H1 (cell line): Measurements from ENCODE around the gene FGFRL1. TPM values are rescaled to one million over a fixed set of nuclear protein-coding genes. Genes with fewer than 3 reads are reported as not detected.

Source experiments
- CTCF ChIA-PET: fragments of 300-600 bp; sonication (Branson Sonifier 250); formaldehyde crosslinking; loops from one replicate; lab custom pipeline; 2021; ENCODE audit not compliant: partially characterized antibody; lab: Charles Lee
- POLR2A ChIA-PET: fragments of 300-600 bp; sonication (Branson Sonifier 250); formaldehyde crosslinking; loops from one replicate; lab custom pipeline; 2021; ENCODE audit warnings: inconsistent platforms; ENCODE audit not compliant: partially characterized antibody; lab: Charles Lee
- DNase-seq, 2 experiments: peaks; one replicate each; pipeline versions ENCODE4 v3.0.0 to v3.0.0-alpha.2; 2010 to 2022; ENCODE audit warnings: low spot score in 2 of 2, low read depth in 1 of 2, mixed read lengths in 1 of 2
- FAIRE-seq: peaks from 2 replicates; lab custom pipeline; 2011; peaks lifted over from hg19 to GRCh38; lab: Jason Lieb, UNC
- H2AFZ ChIP-seq: 2 replicates; pipeline ENCODE4 v1.8.1; 2012; ENCODE audit warnings: low read length, inconsistent platforms
- H2AK5ac ChIP-seq: 2 replicates; pipeline ENCODE4 v1.6.1; 2013; ENCODE audit warnings: low read depth, low read length
- H2BK120ac ChIP-seq: replicated peaks from 2 replicates; pipeline ENCODE3; 2013; ENCODE audit warnings: low read depth, low read length, inconsistent platforms
- H2BK12ac ChIP-seq: 2 replicates; pipeline ENCODE4 v1.6.1; 2013; ENCODE audit warnings: low read depth, low read length
- H2BK15ac ChIP-seq: 2 replicates; pipeline ENCODE4 v1.6.1; 2013; ENCODE audit warnings: low read length
- H2BK20ac ChIP-seq: 2 replicates; pipeline ENCODE4 v1.6.1; 2013; ENCODE audit warnings: low read length
- H2BK5ac ChIP-seq: 2 replicates; pipeline ENCODE4 v1.6.1; 2013; ENCODE audit warnings: low read depth, low read length
- H3K14ac ChIP-seq: 2 replicates; pipeline ENCODE4 v1.6.1; 2013; ENCODE audit warnings: inconsistent platforms; ENCODE audit not compliant: insufficient read length
- H3K18ac ChIP-seq: 2 replicates; pipeline ENCODE4 v1.6.1; 2013; ENCODE audit warnings: low read length; ENCODE audit errors: extremely low read depth
- H3K23ac ChIP-seq: 2 replicates; pipeline ENCODE4 v1.6.1; 2013; ENCODE audit warnings: inconsistent platforms; ENCODE audit not compliant: insufficient read length
- H3K23me2 ChIP-seq: 2 replicates; pipeline ENCODE4 v1.6.1; 2013; ENCODE audit warnings: low read depth, low read length
- H3K27ac ChIP-seq: 2 replicates; pipeline ENCODE4 v1.6.1; 2011; ENCODE audit warnings: low read depth, low read length, inconsistent platforms
- H3K27me3 ChIP-seq, 4 experiments: replicated peaks in 1 of 4; 1 replicate in 1 of 4; 2 replicates in 3 of 4; pipeline versions ENCODE4 v1.6.1 to v1.8.1; 2011 to 2013; ENCODE audit warnings: low read length in 3 of 4, mild to moderate bottlenecking in 3 of 4, inconsistent platforms in 2 of 4, mixed read lengths in 2 of 4, moderate library complexity in 1 of 4; ENCODE audit not compliant: control insufficient read depth in 3 of 4, insufficient read depth in 3 of 4; ENCODE audit errors: extremely low read depth in 1 of 4
- H3K36me3 ChIP-seq, 4 experiments: 2 replicates each; pipeline versions ENCODE4 v1.6.1 to v1.8.1; 2011 to 2013; ENCODE audit warnings: mild to moderate bottlenecking in 4 of 4, low read length in 3 of 4, moderate library complexity in 2 of 4, control low read depth in 1 of 4, inconsistent platforms in 1 of 4; ENCODE audit not compliant: insufficient read depth in 4 of 4, control insufficient read depth in 2 of 4
- H3K4ac ChIP-seq: replicated peaks from 2 replicates; pipeline ENCODE3; 2013; ENCODE audit warnings: low read length, low read depth, mixed read lengths, inconsistent platforms; ENCODE audit not compliant: insufficient read length
- H3K4me1 ChIP-seq, 4 experiments: replicated peaks in 1 of 4; 1 replicate in 1 of 4; 2 replicates in 3 of 4; pipeline versions ENCODE4 v1.6.1 to v1.8.1; 2011 to 2013; ENCODE audit warnings: low read length in 3 of 4, inconsistent platforms in 2 of 4, mixed read lengths in 1 of 4; ENCODE audit not compliant: insufficient read depth in 4 of 4, control insufficient read depth in 3 of 4
- H3K4me2 ChIP-seq, 2 experiments: 2 replicates each; pipeline versions ENCODE4 v1.6.1 to v1.8.1; 2011 to 2013; ENCODE audit warnings: low read depth in 2 of 2, low read length in 2 of 2, control low read depth in 1 of 2, inconsistent platforms in 1 of 2, mild to moderate bottlenecking in 1 of 2; ENCODE audit not compliant: insufficient read depth in 1 of 2
- H3K4me3 ChIP-seq, 4 experiments: fragments of 200-600, 300-600 bp in 1 of 4; sonication (generic), shearing (Covaris generic), sonication (Bioruptor Twin) in 1 of 4; 2 replicates each; pipeline versions ENCODE4 v1.5.1 to v1.8.1; 2011 to 2016; ENCODE audit warnings: low read length in 4 of 4, low read depth in 3 of 4, control low read depth in 2 of 4, inconsistent platforms in 2 of 4, mild to moderate bottlenecking in 2 of 4, mixed read lengths in 1 of 4, moderate library complexity in 1 of 4; ENCODE audit not compliant: insufficient read depth in 2 of 4; ENCODE audit errors: extremely low read depth in 1 of 4
- H3K56ac ChIP-seq: replicated peaks from 2 replicates; pipeline ENCODE3; 2013; ENCODE audit warnings: low read depth, mild to moderate bottlenecking, mixed read lengths, low read length, inconsistent platforms; ENCODE audit not compliant: insufficient read length
- H3K79me1 ChIP-seq: 2 replicates; pipeline ENCODE4 v1.6.1; 2013; ENCODE audit warnings: low read depth, low read length, control low read depth
- H3K79me2 ChIP-seq, 2 experiments: 2 replicates each; pipeline versions ENCODE4 v1.6.1 to v1.8.1; 2012 to 2013; ENCODE audit warnings: low read length in 2 of 2, mild to moderate bottlenecking in 2 of 2, inconsistent platforms in 1 of 2; ENCODE audit not compliant: insufficient read depth in 2 of 2, control insufficient read depth in 1 of 2
- H3K9ac ChIP-seq, 4 experiments: replicated peaks in 1 of 4; 1 replicate in 1 of 4; 2 replicates in 3 of 4; pipeline versions ENCODE4 v1.6.1 to v1.8.1; 2011 to 2013; ENCODE audit warnings: low read depth in 3 of 4, low read length in 3 of 4, control low read depth in 2 of 4, mild to moderate bottlenecking in 2 of 4, moderate library complexity in 2 of 4, inconsistent platforms in 1 of 4; ENCODE audit errors: extremely low read depth in 1 of 4
- H3K9me3 ChIP-seq, 2 experiments: 2 replicates each; pipeline versions ENCODE4 v1.6.1 to v1.8.1; 2012 to 2013; ENCODE audit warnings: mild to moderate bottlenecking in 2 of 2, moderate library complexity in 2 of 2, control low read depth in 1 of 2, inconsistent platforms in 1 of 2, low read depth in 1 of 2, low read length in 1 of 2, mixed read lengths in 1 of 2; ENCODE audit not compliant: insufficient read depth in 2 of 2
- H4K20me1 ChIP-seq, 2 experiments: replicated peaks in 1 of 2; 2 replicates each; pipeline versions ENCODE3 to v1.8.1; 2011 to 2013; ENCODE audit warnings: inconsistent platforms in 2 of 2, low read length in 2 of 2, mild to moderate bottlenecking in 1 of 2; ENCODE audit not compliant: insufficient read depth in 2 of 2, control insufficient read depth in 1 of 2
- H4K5ac ChIP-seq: 2 replicates; pipeline ENCODE4 v1.6.1; 2013; ENCODE audit warnings: low read length, low read depth, mixed read lengths, inconsistent platforms; ENCODE audit not compliant: insufficient read length
- H4K8ac ChIP-seq: 2 replicates; pipeline ENCODE4 v1.8.0; 2013; ENCODE audit warnings: mild to moderate bottlenecking, moderate library complexity, low read length, inconsistent platforms; ENCODE audit not compliant: insufficient read depth; ENCODE audit errors: extremely low read depth
- H4K91ac ChIP-seq: replicated peaks from 2 replicates; pipeline ENCODE3; 2013; ENCODE audit warnings: low read length, mixed read lengths, inconsistent platforms; ENCODE audit not compliant: insufficient read length
- BACH1 ChIP-seq: IDR thresholded peaks from 2 replicates; pipeline ENCODE4 v1.6.1; 2012; ENCODE audit warnings: low read length, improper control_type of control experiment
- CREB1 ChIP-seq: IDR thresholded peaks from 2 replicates; pipeline ENCODE4 v1.6.1; 2012; ENCODE audit warnings: inconsistent platforms
- HDAC6 ChIP-seq: IDR thresholded peaks from one replicate; pipeline ENCODE4 v1.7.1; 2012; ENCODE audit warnings: low read depth, mild to moderate bottlenecking, inconsistent platforms, low read length, moderate library complexity
- KDM4A ChIP-seq: IDR thresholded peaks from one replicate; pipeline ENCODE4 v1.7.1; 2012; ENCODE audit warnings: low read depth, mild to moderate bottlenecking, moderate library complexity, low read length, inconsistent platforms; ENCODE audit not compliant: severe bottlenecking
- NRF1 ChIP-seq: IDR thresholded peaks from 2 replicates; pipeline ENCODE4 v1.6.1; 2011; ENCODE audit warnings: mild to moderate bottlenecking, low read depth, low read length, improper control_type of control experiment
- SAP30 ChIP-seq: fragments of 300-600 bp; sonication (generic); IDR thresholded peaks from 2 replicates; pipeline ENCODE4 v1.7.1; 2012; ENCODE audit warnings: low read length, moderate library complexity, mild to moderate bottlenecking, inconsistent platforms; ENCODE audit not compliant: insufficient read depth, insufficient replicate concordance
- SP4 ChIP-seq: IDR thresholded peaks from 2 replicates; pipeline ENCODE4 v1.6.1; 2012; ENCODE audit warnings: low read length, inconsistent platforms
- WGBS, 2 experiments: shearing (Covaris generic) in 1 of 2; methylation state at CpG; one replicate each; pipeline versions ENCODE4 v1.1.6 to v1.1.7; 2013 to 2015; ENCODE audit warnings: low lambda C conversion rate in 2 of 2, mixed read lengths in 2 of 2, inconsistent platforms in 1 of 2, low coverage in 1 of 2, missing lambda C conversion rate in 1 of 2; ENCODE audit not compliant: insufficient replicate concordance in 2 of 2, insufficient coverage in 1 of 2, insufficient read length in 1 of 2; ENCODE audit errors: extremely low coverage in 1 of 2, missing lambda C conversion rate in 1 of 2; 5-methylcytosine and 5-hydroxymethylcytosine counted together
- polyA plus RNA-seq, 7 experiments: library from polyadenylated mRNA; depleted of rRNA in 3 of 7; stranded (reverse) in 5 of 7; unstranded in 2 of 7; fragments of >200 nt in 5 of 7; fragments of 200-250 nt in 2 of 7; gene quantifications; 1 replicate in 5 of 7; 2 replicates in 1 of 7; 4 replicates in 1 of 7; pipeline versions ENCODE4 v1.2.1 to v1.2.3, GENCODE V29; 2011 to 2013; ENCODE audit warnings: missing spikeins in 2 of 7, mixed read lengths in 2 of 7
- total RNA-seq: library from RNA; stranded (reverse); fragmentation: NEBNext Ultra II Directional; extraction: Animal tissue kit (Norgen Biotek cat#: 25700); gene quantifications from 2 replicates; pipeline ENCODE4 v1.2.1, GENCODE V29; 2021
- TF ChIP-seq, protein P1 (sequence below), 3 experiments: IDR thresholded peaks; 1 replicate in 2 of 3; 2 replicates in 1 of 3; pipeline versions ENCODE4 v1.5.1 to v1.6.1; 2011; ENCODE audit warnings: low read length in 3 of 3, mild to moderate bottlenecking in 3 of 3, inconsistent platforms in 2 of 3, low read depth in 1 of 3, moderate library complexity in 1 of 3; ENCODE audit not compliant: insufficient read depth in 1 of 3; ENCODE audit errors: control extremely low read depth in 1 of 3

FGFRL1 gene
- total and polyA plus RNA-seq, 2 of the 8 experiments (the other 6 are each of a cell fraction or from before 2014, with no cell fraction given) = 18.9 to 34.6 TPM

DNA sequence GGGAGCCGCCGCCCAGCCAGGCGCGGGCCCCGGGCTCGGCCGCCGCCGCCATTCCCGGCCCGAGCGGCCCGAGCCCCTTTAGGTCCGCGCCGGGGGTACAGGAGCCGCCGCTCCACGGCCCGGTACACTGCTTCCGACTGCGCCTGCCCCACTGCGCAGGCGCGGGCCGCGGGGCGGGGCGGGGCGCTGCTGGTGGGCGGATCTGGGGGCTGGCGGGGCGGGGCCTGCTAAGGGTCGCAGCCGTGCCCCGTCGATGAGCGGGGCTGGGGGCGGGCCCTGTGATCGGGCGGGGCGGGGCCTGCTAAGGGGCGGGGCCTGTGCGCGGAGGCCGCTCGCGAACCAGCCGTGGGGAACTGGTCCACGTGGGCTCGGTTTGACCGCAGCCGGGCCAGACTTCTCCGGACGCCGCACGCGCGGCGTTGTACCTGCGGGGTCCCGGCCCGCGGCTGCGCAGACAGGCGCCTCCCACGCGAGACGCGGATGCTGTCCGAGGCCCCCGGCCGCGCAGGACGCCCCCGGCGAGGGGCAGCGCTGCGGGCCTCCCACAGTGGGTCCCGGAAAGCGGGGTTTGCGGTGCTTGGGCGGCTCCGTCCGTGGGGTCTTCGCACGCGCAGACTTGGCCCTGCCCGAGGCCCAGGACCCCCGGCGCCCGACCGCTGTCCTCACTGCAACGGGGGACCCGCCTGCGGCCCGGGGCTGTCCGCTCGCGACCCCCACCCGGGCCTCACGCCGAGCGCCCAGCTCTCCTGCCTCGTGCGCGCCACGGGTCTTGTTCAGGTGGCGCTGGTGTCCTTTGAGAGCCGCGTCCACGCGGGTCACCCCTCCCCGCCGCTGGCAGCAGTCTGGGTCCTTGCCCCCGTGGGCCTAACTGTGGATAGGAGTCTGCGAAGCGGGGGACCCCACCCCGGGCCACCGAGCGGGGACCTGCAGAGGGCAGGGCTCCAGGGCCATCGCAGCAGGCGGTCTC is 37.7 kb upstream of the FGFRL1 start, which contains the start of gene DGKQ:
Gene DGKQ (minus strand): TSS at position 139 of the 967 bp plus-strand sequence. CDS start 87 bp downstream, at position 52.
- no peaks in the 10 kb centered on the region for H3K79me2 ChIP-seq
- H2AFZ ChIP-seq = no peak within 1 kb of the TSS; the same call in 1 of the 2 replicates
- H2BK15ac ChIP-seq = no peak within 1 kb of the TSS

More for the DNA sequence above, 37.7 kb upstream of the FGFRL1 start, which contains the start of gene DGKQ:
- H4K5ac ChIP-seq = peak within 1 kb of the TSS; percentile 43
- H3K4me2 ChIP-seq = peak within 1 kb of the TSS; percentile 77 to 95
- H2BK5ac ChIP-seq = no peak within 1 kb of the TSS
- no peak within 1 kb of the TSS; the same call in 1 of the 2 replicates for H2AK5ac ChIP-seq
- H3K27ac ChIP-seq = no peak within 1 kb of the TSS
- DNase-seq (peak in 1 of 2 experiments; percentile 90), FAIRE-seq (no peak)
- H3K4me1 ChIP-seq = peaks cover 0 to 6% (median 2%) of the 10 kb centered on the region in 4 experiments; a peak in 3 of 7 replicates
- 35% methylated on average over 37 of the region's 123 CpGs; no CpG with 5 or more reads in 1 of the 2 experiments for WGBS, 2 experiments
- peaks cover 0 to 33% (median 24%) of the 10 kb centered on the region in 4 experiments; a peak in 5 of 7 replicates for H3K27me3 ChIP-seq
- H4K8ac ChIP-seq = peak within 1 kb of the TSS; percentile 85
- H3K9ac ChIP-seq = peak within 1 kb of the TSS in 1 of 4 experiments; percentile 65; a peak in 1 of 7 replicates
- H3K56ac ChIP-seq = no peak within 1 kb of the TSS
- H3K36me3 ChIP-seq = no peaks in the 10 kb centered on the region
- no peak within 1 kb of the TSS for H3K14ac ChIP-seq
- peaks cover 6 to 13% of the 10 kb centered on the region in 2 experiments for H4K20me1 ChIP-seq
- H3K9me3 ChIP-seq = peaks cover 5 to 11% of the 10 kb centered on the region in 2 experiments; a peak in 1 of 4 replicates
- CTCF ChIA-PET = no interaction called here
- TF ChIP-seq SAP30 (no peak), KDM4A (peak; percentile 87), BACH1 (peak; percentile 59), HDAC6 (no peak), NRF1 (peak; percentile 72), CREB1 (0 out of 2 replicates have a peak, but pooled peaks have one; percentile 29), SP4 (0 out of 2 replicates have a peak, but pooled peaks have one; percentile 11)
- TF ChIP-seq, protein P1, sequence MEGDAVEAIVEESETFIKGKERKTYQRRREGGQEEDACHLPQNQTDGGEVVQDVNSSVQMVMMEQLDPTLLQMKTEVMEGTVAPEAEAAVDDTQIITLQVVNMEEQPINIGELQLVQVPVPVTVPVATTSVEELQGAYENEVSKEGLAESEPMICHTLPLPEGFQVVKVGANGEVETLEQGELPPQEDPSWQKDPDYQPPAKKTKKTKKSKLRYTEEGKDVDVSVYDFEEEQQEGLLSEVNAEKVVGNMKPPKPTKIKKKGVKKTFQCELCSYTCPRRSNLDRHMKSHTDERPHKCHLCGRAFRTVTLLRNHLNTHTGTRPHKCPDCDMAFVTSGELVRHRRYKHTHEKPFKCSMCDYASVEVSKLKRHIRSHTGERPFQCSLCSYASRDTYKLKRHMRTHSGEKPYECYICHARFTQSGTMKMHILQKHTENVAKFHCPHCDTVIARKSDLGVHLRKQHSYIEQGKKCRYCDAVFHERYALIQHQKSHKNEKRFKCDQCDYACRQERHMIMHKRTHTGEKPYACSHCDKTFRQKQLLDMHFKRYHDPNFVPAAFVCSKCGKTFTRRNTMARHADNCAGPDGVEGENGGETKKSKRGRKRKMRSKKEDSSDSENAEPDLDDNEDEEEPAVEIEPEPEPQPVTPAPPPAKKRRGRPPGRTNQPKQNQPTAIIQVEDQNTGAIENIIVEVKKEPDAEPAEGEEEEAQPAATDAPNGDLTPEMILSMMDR (IDR thresholded peaks at IDR 0.05; ENCODE audit: control extremely low read depth in 1 of 3, insufficient read depth in 1 of 3, low read depth in 1 of 3, low read length in 3 of 3) = no peak
- no peak within 1 kb of the TSS for H2BK120ac ChIP-seq
- no peak within 1 kb of the TSS for H3K4ac ChIP-seq
- H2BK12ac ChIP-seq = no peak within 1 kb of the TSS
- H3K79me1 ChIP-seq = no peaks in the 10 kb centered on the region
- H3K23ac ChIP-seq = no peak within 1 kb of the TSS
- H3K4me3 ChIP-seq = peak within 1 kb of the TSS; percentile 51 to 80 (median 64)
- H3K23me2 ChIP-seq = peaks cover 5% of the 10 kb centered on the region; the same call in 1 of the 2 replicates
- no peak within 1 kb of the TSS; the same call in 1 of the 2 replicates for H3K18ac ChIP-seq
- no peak within 1 kb of the TSS for H2BK20ac ChIP-seq
- no peak within 1 kb of the TSS for H4K91ac ChIP-seq
- POLR2A ChIA-PET = no interaction called here
